ENCODE results near the gene CNTFR. TPM values are rescaled to one million over a fixed set of nuclear protein-coding genes. Genes with fewer than 3 reads are reported as not detected.

The CNTFR gene
- total and polyA plus RNA-seq, 2 of the 8 experiments (the other 6 are each of a cell fraction or from before 2014, with no cell fraction given), result 1.2 to 4.2 TPM

- Histone ChIP-seq H2BK15ac (ENCODE audit: low read length) (no peak overlapping the region), H3K4me2 (ENCODE audit: insufficient read depth in 1 of 2, low read depth in 2 of 2, low read length in 2 of 2) (no peak overlapping the region), H3K23me2 (ENCODE audit: low read depth, low read length) (no peaks in the 10 kb centered on the region), H2AFZ (ENCODE audit: low read length) (no peak overlapping the region), H3K4ac (replicated peaks; ENCODE audit: insufficient read length, low read depth, low read length) (no peak overlapping the region), H3K4me3 (ENCODE audit: extremely low read depth in 1 of 4, insufficient read depth in 2 of 4, low read depth in 3 of 4, low read length in 4 of 4) (no peak overlapping the region), H3K79me2 (ENCODE audit: control insufficient read depth in 1 of 2, insufficient read depth in 2 of 2, low read length in 2 of 2) (no peaks in the 10 kb centered on the region), H4K91ac (replicated peaks; ENCODE audit: insufficient read length, low read length) (peak overlapping the region; percentile 29), H3K4me1 (replicated peaks in 1 of 4; ENCODE audit: control insufficient read depth in 3 of 4, insufficient read depth in 4 of 4, low read length in 3 of 4) (peaks cover 9 to 37% (median 15%) of the 10 kb centered on the region in 4 experiments), H3K9me3 (ENCODE audit: insufficient read depth in 2 of 2, low read depth in 1 of 2, low read length in 1 of 2) (0 out of 4 replicates have a peak, but pooled peaks cover 0 to 3% of the 10 kb centered on the region in 2 experiments), H3K27ac (ENCODE audit: low read depth, low read length) (no peak overlapping the region), H4K5ac (ENCODE audit: insufficient read length, low read depth, low read length) (no peak overlapping the region), H3K79me1 (ENCODE audit: low read depth, low read length) (no peaks in the 10 kb centered on the region), H2BK5ac (ENCODE audit: low read depth, low read length) (no peak overlapping the region), H2BK20ac (ENCODE audit: low read length) (no peak overlapping the region), H3K56ac (replicated peaks; ENCODE audit: insufficient read length, low read depth, low read length) (no peak overlapping the region), H3K36me3 (ENCODE audit: control insufficient read depth in 2 of 4, insufficient read depth in 4 of 4, low read length in 3 of 4) (no peaks in the 10 kb centered on the region), H2BK120ac (replicated peaks; ENCODE audit: low read depth, low read length) (no peak overlapping the region), H4K8ac (ENCODE audit: extremely low read depth, insufficient read depth, low read length) (no peak overlapping the region; the same call in 1 of the 2 replicates), H3K18ac (ENCODE audit: extremely low read depth, low read length) (no peak overlapping the region), H2AK5ac (ENCODE audit: low read depth, low read length) (no peak overlapping the region), H3K9ac (replicated peaks in 1 of 4; ENCODE audit: extremely low read depth in 1 of 4, low read depth in 3 of 4, low read length in 3 of 4) (no peak overlapping the region), H4K20me1 (replicated peaks in 1 of 2; ENCODE audit: control insufficient read depth in 1 of 2, insufficient read depth in 2 of 2, low read length in 2 of 2) (no peaks in the 10 kb centered on the region), H3K27me3 (replicated peaks in 1 of 4; ENCODE audit: control insufficient read depth in 3 of 4, extremely low read depth in 1 of 4, insufficient read depth in 3 of 4, low read length in 3 of 4) (peaks cover 0 to 3% (median 3%) of the 10 kb centered on the region in 4 experiments; a peak in 3 of 7 replicates), H2BK12ac (ENCODE audit: low read depth, low read length) (no peak overlapping the region), H3K23ac (ENCODE audit: insufficient read length) (no peak overlapping the region), H3K14ac (ENCODE audit: insufficient read length) (no peak overlapping the region)
- WGBS, 2 experiments (ENCODE audit: extremely low coverage in 1 of 2, insufficient coverage in 1 of 2, insufficient read length in 1 of 2, insufficient replicate concordance in 2 of 2, low coverage in 1 of 2, low lambda C conversion rate in 2 of 2, missing lambda C conversion rate in 1 of 2), result 75% methylated on average over 3 of the region's 8 CpGs; no CpG with 5 or more reads in 1 of the 2 experiments
- DNase-seq (ENCODE audit: low read depth in 1 of 2, low spot score in 2 of 2), result no peak
- no peak for FAIRE-seq
- ChIA-PET CTCF (ENCODE audit: partially characterized antibody) (interaction anchor here (0.8 to 11.9 kb wide), 8 partner anchors 17 to 127 kb away, joined by 3 to 214 read pairs (median 21); partner anchors contain the start of gene CNTFR), POLR2A (ENCODE audit: partially characterized antibody) (no interaction called here)
- TF ChIP-seq SIRT6 (IDR thresholded peaks at IDR 0.05; ENCODE audit: low read length) (no peak), SIX5 (IDR thresholded peaks at IDR 0.05; ENCODE audit: low read depth, low read length) (no peak)
These were observed 23.7 kb downstream of the CNTFR start for GRCh38 chr9:34565856-34566255.

Data from H1 (cell line).